ENCODE results near the gene EPHB3. TPM values are rescaled to one million over a fixed set of nuclear protein-coding genes. Genes with fewer than 3 reads are reported as not detected.

Gene EPHB3
- polyA plus RNA-seq, 1 experiment = 1.9 TPM

DNA sequence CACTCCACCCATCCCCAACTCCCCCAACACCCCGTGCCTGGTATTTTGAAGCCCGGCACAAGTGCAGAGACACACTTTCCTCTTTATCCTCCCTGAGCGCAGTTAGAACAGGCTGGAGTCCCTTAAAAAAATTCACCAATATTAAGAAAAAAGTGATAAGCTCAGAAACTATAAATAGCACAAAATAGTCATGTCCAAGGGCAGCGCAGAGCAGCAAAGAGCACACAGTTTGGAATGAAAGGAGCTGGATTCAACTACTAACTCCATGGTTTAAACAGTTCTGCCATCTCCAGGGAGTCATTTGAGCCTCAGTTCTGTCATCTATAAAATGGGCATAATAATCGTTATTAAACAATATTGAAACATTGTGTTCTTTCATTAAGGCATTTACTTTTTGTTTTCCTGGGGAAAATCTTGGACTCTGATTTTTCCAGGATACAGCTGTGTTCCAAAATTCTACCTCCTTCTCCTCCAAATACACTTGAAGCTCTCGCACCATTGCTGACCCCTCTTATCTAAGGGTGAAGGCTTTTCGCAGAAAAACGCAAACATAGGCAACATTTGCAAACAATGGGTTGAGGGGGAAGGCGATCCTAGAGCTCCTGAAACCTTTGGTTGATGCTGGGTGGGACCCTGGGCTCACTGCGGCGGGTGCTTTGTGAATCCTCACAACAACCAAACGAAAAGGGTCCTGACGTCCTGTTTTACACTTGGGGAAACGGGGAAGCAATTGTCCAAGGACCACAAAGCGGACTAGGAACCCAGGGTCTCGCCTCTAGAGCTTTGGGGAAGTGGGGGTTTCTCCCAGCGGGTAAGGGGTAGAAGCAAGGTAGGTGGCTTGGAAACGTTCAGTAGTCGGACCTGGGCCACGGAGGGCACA is 41.8 kb downstream of the EPHB3 start:
- DNase-seq (ENCODE audit: low read depth, low spot score) = no peak
- H3K4me3 ChIP-seq (ENCODE audit: low read depth, low read length) = no peak overlapping the region
- POLR2A ChIA-PET = interaction anchor here (0.6 kb wide), 1 partner anchor 9 kb away, joined by 3 read pairs; no protein-coding TSS in a partner anchor
- peaks cover 68% of the 10 kb centered on the region for H3K27me3 ChIP-seq (ENCODE audit: control insufficient read depth, insufficient read depth, low read length)
- H3K9me3 ChIP-seq (ENCODE audit: control insufficient read depth, insufficient read depth, low read length) = no peaks in the 10 kb centered on the region; the same call in 1 of the 2 replicates
- no peak overlapping the region for H3K27ac ChIP-seq (ENCODE audit: low read depth, low read length)
- CTCF ChIA-PET = interaction anchor here (0.8 to 1.6 kb wide), 3 partner anchors 25 to 124 kb away, joined by 3 to 5 read pairs (median 3); partner anchors contain the start of gene EPHB3
- TF ChIP-seq CTCF (IDR thresholded peaks at IDR 0.05; ENCODE audit: low read depth, low read length) = no peak

GRCh38 chr3:184604039-184604601 is 42.5 kb downstream of the EPHB3 start:
- peaks cover 66% of the 10 kb centered on the region for H3K27me3 ChIP-seq (ENCODE audit: control insufficient read depth, insufficient read depth, low read length)
- POLR2A ChIA-PET = no interaction called here
- H3K9me3 ChIP-seq (ENCODE audit: control insufficient read depth, insufficient read depth, low read length) = no peaks in the 10 kb centered on the region; the same call in 1 of the 2 replicates
- TF ChIP-seq CTCF (IDR thresholded peaks at IDR 0.05; ENCODE audit: low read depth, low read length) = no peak
- peak overlapping the region; percentile 32 for H3K4me3 ChIP-seq (ENCODE audit: low read depth, low read length)
- CTCF ChIA-PET = no interaction called here
- H3K27ac ChIP-seq (ENCODE audit: low read depth, low read length) = no peak overlapping the region
- DNase-seq (ENCODE audit: low read depth, low spot score) = no peak

- ChIA-PET CTCF (no interaction called here), POLR2A (interaction anchor here (0.7 kb wide), 1 partner anchor 53 kb away, joined by 3 read pairs; no protein-coding TSS in a partner anchor)
- TF ChIP-seq CTCF (IDR thresholded peaks at IDR 0.05; ENCODE audit: low read depth, low read length) = no peak
- Histone ChIP-seq H3K27me3 (ENCODE audit: control insufficient read depth, insufficient read depth, low read length) (peaks cover 70% of the 10 kb centered on the region), H3K9me3 (ENCODE audit: control insufficient read depth, insufficient read depth, low read length) (no peaks in the 10 kb centered on the region; the same call in 1 of the 2 replicates), H3K4me3 (ENCODE audit: low read depth, low read length) (no peak overlapping the region), H3K27ac (ENCODE audit: low read depth, low read length) (no peak overlapping the region)
- DNase-seq (ENCODE audit: low read depth, low spot score) = no peak
Measured at GRCh38 chr3:184604615-184605290, 43.2 kb downstream of the EPHB3 start.

GRCh38 chr3:184608209-184608608 is 46.6 kb downstream of the EPHB3 start:
- CTCF ChIA-PET = interaction anchor here (0.7 kb wide), 1 partner anchor 119 kb away, joined by 3 read pairs; no protein-coding TSS in a partner anchor
- no peaks in the 10 kb centered on the region; the same call in 1 of the 2 replicates for H3K9me3 ChIP-seq (ENCODE audit: control insufficient read depth, insufficient read depth, low read length)
- no peak overlapping the region for H3K4me3 ChIP-seq (ENCODE audit: low read depth, low read length)
- DNase-seq (ENCODE audit: low read depth, low spot score) = no peak
- H3K27ac ChIP-seq (ENCODE audit: low read depth, low read length) = no peak overlapping the region
- TF ChIP-seq CTCF (IDR thresholded peaks at IDR 0.05; ENCODE audit: low read depth, low read length) = no peak
- POLR2A ChIA-PET = no interaction called here
- H3K27me3 ChIP-seq (ENCODE audit: control insufficient read depth, insufficient read depth, low read length) = peaks cover 46% of the 10 kb centered on the region
